ENCODE data around the gene TNS3.

The TNS3 gene

GRCh38 chr7:47326808-47327207, 255.1 kb downstream of the TNS3 start:
- no peak for DNase-seq (ENCODE audit: low read depth, low spot score)
- no peak overlapping the region for H3K27ac ChIP-seq
- TF ChIP-seq POLR2AphosphoS5 (IDR thresholded peaks at IDR 0.05; ENCODE audit: borderline replicate concordance, low read depth, low read length) (no peak), EZH2 (IDR thresholded peaks at IDR 0.05) (no peak), FOXP2 (optimal IDR thresholded peaks at IDR 0.05; ENCODE audit: control extremely low read depth, extremely low read length, insufficient read depth) (no peak)
- no peaks in the 10 kb centered on the region for H3K9me3 ChIP-seq (ENCODE audit: low read depth, low read length)
- H3K36me3 ChIP-seq (ENCODE audit: insufficient read depth, low read length) = no peaks in the 10 kb centered on the region
- no peak overlapping the region for H3K4me3 ChIP-seq
- H3K9ac ChIP-seq (ENCODE audit: insufficient read length) = no peak overlapping the region

- H3K36me3 ChIP-seq (ENCODE audit: insufficient read depth, low read length) = no peaks in the 10 kb centered on the region
- H3K9me3 ChIP-seq (ENCODE audit: low read depth, low read length) = no peaks in the 10 kb centered on the region
- no peak overlapping the region for H3K9ac ChIP-seq (ENCODE audit: insufficient read length)
- no peak overlapping the region for H3K27ac ChIP-seq
- no peak for DNase-seq (ENCODE audit: low read depth, low spot score)
- TF ChIP-seq EZH2 (IDR thresholded peaks at IDR 0.05) = no peak
- no peak for TF ChIP-seq FOXP2 (optimal IDR thresholded peaks at IDR 0.05; ENCODE audit: control extremely low read depth, extremely low read length, insufficient read depth)
- no peak for TF ChIP-seq POLR2AphosphoS5 (IDR thresholded peaks at IDR 0.05; ENCODE audit: borderline replicate concordance, low read depth, low read length)
- no peak overlapping the region for H3K4me3 ChIP-seq
Observed at GRCh38 chr7:47326220-47326619, 255.7 kb downstream of the TNS3 start.

GRCh38 chr7:47325337-47325736, 256.6 kb downstream of the TNS3 start:
- no peak for DNase-seq (ENCODE audit: low read depth, low spot score)
- Histone ChIP-seq H3K9me3 (ENCODE audit: low read depth, low read length) (no peaks in the 10 kb centered on the region), H3K9ac (ENCODE audit: insufficient read length) (no peak overlapping the region), H3K4me3 (no peak overlapping the region), H3K36me3 (ENCODE audit: insufficient read depth, low read length) (no peaks in the 10 kb centered on the region), H3K27ac (no peak overlapping the region)
- TF ChIP-seq EZH2 (IDR thresholded peaks at IDR 0.05) = no peak
- no peak for TF ChIP-seq FOXP2 (optimal IDR thresholded peaks at IDR 0.05; ENCODE audit: control extremely low read depth, extremely low read length, insufficient read depth)
- no peak for TF ChIP-seq POLR2AphosphoS5 (IDR thresholded peaks at IDR 0.05; ENCODE audit: borderline replicate concordance, low read depth, low read length)

- H3K27ac ChIP-seq = no peak overlapping the region
- H3K9ac ChIP-seq (ENCODE audit: insufficient read length) = no peak overlapping the region
- H3K4me3 ChIP-seq = no peak overlapping the region
- no peak for DNase-seq (ENCODE audit: low read depth, low spot score)
- no peak for TF ChIP-seq EZH2 (IDR thresholded peaks at IDR 0.05)
- TF ChIP-seq FOXP2 (optimal IDR thresholded peaks at IDR 0.05; ENCODE audit: control extremely low read depth, extremely low read length, insufficient read depth) = no peak
- TF ChIP-seq POLR2AphosphoS5 (IDR thresholded peaks at IDR 0.05; ENCODE audit: borderline replicate concordance, low read depth, low read length) = no peak
- H3K36me3 ChIP-seq (ENCODE audit: insufficient read depth, low read length) = no peaks in the 10 kb centered on the region
- no peaks in the 10 kb centered on the region for H3K9me3 ChIP-seq (ENCODE audit: low read depth, low read length)
Observed at GRCh38 chr7:47323904-47324303, 258.0 kb downstream of the TNS3 start.

- no peak overlapping the region for H3K4me3 ChIP-seq
Observed at GRCh38 chr7:47322731-47323130, 259.2 kb downstream of the TNS3 start.

GRCh38 chr7:47320296-47320695, 261.6 kb downstream of the TNS3 start:
- Histone ChIP-seq H3K36me3 (ENCODE audit: insufficient read depth, low read length) (no peaks in the 10 kb centered on the region), H3K9me3 (ENCODE audit: low read depth, low read length) (no peaks in the 10 kb centered on the region), H3K9ac (ENCODE audit: insufficient read length) (no peak overlapping the region), H3K4me3 (no peak overlapping the region), H3K27ac (no peak overlapping the region)
- TF ChIP-seq EZH2 (IDR thresholded peaks at IDR 0.05) (no peak), FOXP2 (optimal IDR thresholded peaks at IDR 0.05; ENCODE audit: control extremely low read depth, extremely low read length, insufficient read depth) (no peak), POLR2AphosphoS5 (IDR thresholded peaks at IDR 0.05; ENCODE audit: borderline replicate concordance, low read depth, low read length) (no peak)
- DNase-seq (ENCODE audit: low read depth, low spot score) = no peak

More at GRCh38 chr7:47322731-47323130, 259.2 kb downstream of the TNS3 start:
- H3K9ac ChIP-seq (ENCODE audit: insufficient read length) = no peak overlapping the region
- TF ChIP-seq FOXP2 (optimal IDR thresholded peaks at IDR 0.05; ENCODE audit: control extremely low read depth, extremely low read length, insufficient read depth) = no peak
- TF ChIP-seq EZH2 (IDR thresholded peaks at IDR 0.05) = no peak
- no peak for TF ChIP-seq POLR2AphosphoS5 (IDR thresholded peaks at IDR 0.05; ENCODE audit: borderline replicate concordance, low read depth, low read length)
- no peaks in the 10 kb centered on the region for H3K9me3 ChIP-seq (ENCODE audit: low read depth, low read length)
- H3K36me3 ChIP-seq (ENCODE audit: insufficient read depth, low read length) = no peaks in the 10 kb centered on the region
- H3K27ac ChIP-seq = no peak overlapping the region
- no peak for DNase-seq (ENCODE audit: low read depth, low spot score)

- no peak overlapping the region for H3K27ac ChIP-seq
- TF ChIP-seq FOXP2 (optimal IDR thresholded peaks at IDR 0.05; ENCODE audit: control extremely low read depth, extremely low read length, insufficient read depth) = no peak
- TF ChIP-seq POLR2AphosphoS5 (IDR thresholded peaks at IDR 0.05; ENCODE audit: borderline replicate concordance, low read depth, low read length) = no peak
- no peak for TF ChIP-seq EZH2 (IDR thresholded peaks at IDR 0.05)
Observed at GRCh38 chr7:47318395-47319182, 263.3 kb downstream of the TNS3 start.

DNA sequence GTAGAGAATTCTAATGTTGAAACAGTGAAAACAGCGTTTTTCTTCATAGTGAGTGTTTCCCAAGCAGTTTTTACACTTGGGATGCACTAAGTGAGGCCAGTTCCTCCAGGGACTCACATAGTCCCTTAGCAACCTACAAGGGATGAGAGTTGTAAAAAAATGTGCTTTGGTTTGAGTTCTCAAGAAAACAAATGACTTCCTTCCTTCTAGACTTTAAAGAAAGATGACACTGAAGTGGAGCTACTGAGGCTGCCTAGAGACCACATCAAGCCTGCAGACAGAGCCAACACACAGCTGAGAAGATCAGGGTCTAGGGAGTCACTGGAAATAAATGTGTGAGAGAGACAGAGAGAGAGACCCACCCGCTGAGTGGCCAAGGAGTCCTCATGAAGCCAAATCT, 264.4 kb downstream of the TNS3 start:
- no peak overlapping the region for H3K4me3 ChIP-seq
- no peak overlapping the region for H3K27ac ChIP-seq
- no peaks in the 10 kb centered on the region for H3K36me3 ChIP-seq (ENCODE audit: insufficient read depth, low read length)

More at GRCh38 chr7:47318395-47319182, 263.3 kb downstream of the TNS3 start:
- Histone ChIP-seq H3K4me3 (no peak overlapping the region), H3K36me3 (ENCODE audit: insufficient read depth, low read length) (no peaks in the 10 kb centered on the region), H3K9me3 (ENCODE audit: low read depth, low read length) (no peaks in the 10 kb centered on the region), H3K9ac (ENCODE audit: insufficient read length) (no peak overlapping the region)
- no peak for DNase-seq (ENCODE audit: low read depth, low spot score)

More for the DNA sequence above, 264.4 kb downstream of the TNS3 start:
- no peaks in the 10 kb centered on the region for H3K9me3 ChIP-seq (ENCODE audit: low read depth, low read length)
- no peak overlapping the region for H3K9ac ChIP-seq (ENCODE audit: insufficient read length)
- TF ChIP-seq FOXP2 (optimal IDR thresholded peaks at IDR 0.05; ENCODE audit: control extremely low read depth, extremely low read length, insufficient read depth) = no peak
- no peak for TF ChIP-seq POLR2AphosphoS5 (IDR thresholded peaks at IDR 0.05; ENCODE audit: borderline replicate concordance, low read depth, low read length)
- no peak for TF ChIP-seq EZH2 (IDR thresholded peaks at IDR 0.05)
- DNase-seq (ENCODE audit: low read depth, low spot score) = no peak
